GM21447 (cell line): ENCODE data around the gene RNF5.
A peak's percentile ranks its signal among the peaks of the same experiment; 100 is the strongest.
"Not testable (repeated sequence)": the region's sequence is repeated elsewhere in the genome, so short reads cannot be mapped to it uniquely, and the experiment has no call there.

Source experiments
- ATAC-seq: cut with Tn5 transposase; IDR thresholded peaks from one replicate; pipeline ENCODE4 v1.9.1; 2021; ENCODE audit not compliant: unreplicated experiment

Gene RNF5

GRCh38 chr6:32177788-32178546 is at the start of gene RNF5:
TSS of gene RNF5 (plus strand) at chr6:32178405. CDS start at chr6:32178512, 107 bp downstream.
- ATAC-seq, result peak; percentile 77

- no peak for ATAC-seq
Measured at GRCh38 chr6:32128751-32129296, 49.4 kb upstream of the RNF5 start.

- peak; percentile 12 for ATAC-seq
Measured at GRCh38 chr6:32129297-32130088, 48.7 kb upstream of the RNF5 start.

- ATAC-seq, result no peak
Measured at GRCh38 chr6:32131439-32131948, 46.7 kb upstream of the RNF5 start.

- no peak for ATAC-seq
Measured at GRCh38 chr6:32132110-32132509, 46.1 kb upstream of the RNF5 start.

- no peak for ATAC-seq
Measured at GRCh38 chr6:32133786-32134185, 44.4 kb upstream of the RNF5 start.

GRCh38 chr6:32137454-32137853 is 40.8 kb upstream of the RNF5 start:
- ATAC-seq, result no peak

- ATAC-seq, result no peak
Measured at GRCh38 chr6:32139590-32139989, 38.6 kb upstream of the RNF5 start.

- no peak for ATAC-seq
Measured at GRCh38 chr6:32140420-32141046, 37.7 kb upstream of the RNF5 start.

- ATAC-seq, result not testable (repeated sequence)
Measured at GRCh38 chr6:32144238-32144637, 34.0 kb upstream of the RNF5 start.

- no peak for ATAC-seq
Measured at GRCh38 chr6:32146287-32146686, 31.9 kb upstream of the RNF5 start.

- ATAC-seq, result no peak
Measured at GRCh38 chr6:32146687-32147086, 31.5 kb upstream of the RNF5 start.

- no peak for ATAC-seq
Measured at GRCh38 chr6:32147401-32148132, 30.6 kb upstream of the RNF5 start.

GRCh38 chr6:32148289-32149091 is 29.7 kb upstream of the RNF5 start:
- ATAC-seq, result no peak

GRCh38 chr6:32149092-32149755 is 29.0 kb upstream of the RNF5 start:
- no peak for ATAC-seq

GRCh38 chr6:32149932-32150870 is 28.0 kb upstream of the RNF5 start:
- no peak for ATAC-seq

- ATAC-seq, result no peak
Measured at GRCh38 chr6:32151181-32151862, 26.9 kb upstream of the RNF5 start.
